HEK293 (cell line): ENCODE data around the gene HOXA4.
A peak's percentile ranks its signal among the peaks of the same experiment; 100 is the strongest.

ENCODE experiments used
- CTCF ChIA-PET: fragments of 350-600 bp; formaldehyde crosslinking; extraction: SDS; loops from one replicate; lab custom pipeline; 2021; ENCODE audit warnings: antibody characterized with exemption; lab: Yijun Ruan, JAX
- POLR2A ChIA-PET: fragments of 300-600 bp; formaldehyde crosslinking; extraction: SDS; loops from one replicate; lab custom pipeline; 2020; ENCODE audit warnings: antibody characterized with exemption, inconsistent platforms; lab: Yijun Ruan, JAX
- H3K27ac ChIP-seq: fragments of 200-500 bp; sonication (Bioruptor generic); 2 replicates; pipeline ENCODE4 v1.5.1; 2014; ENCODE audit warnings: low read depth, low read length, control low read depth, inconsistent platforms; ENCODE audit errors: extremely low read depth
- H3K36me3 ChIP-seq, 2 experiments: fragments of 200-500 bp in 1 of 2; sonication (Bioruptor generic) in 1 of 2; 1 replicate in 1 of 2; 2 replicates in 1 of 2; pipeline ENCODE4 v1.5.1; 2014 to 2017; ENCODE audit warnings: inconsistent platforms in 2 of 2, low read length in 2 of 2; ENCODE audit not compliant: control insufficient read depth in 2 of 2, insufficient read depth in 1 of 2
- H3K4me1 ChIP-seq: fragments of 200-500 bp; sonication (Bioruptor generic); 2 replicates; pipeline ENCODE4 v1.5.1; 2014; ENCODE audit warnings: mild to moderate bottlenecking, low read length, inconsistent platforms; ENCODE audit not compliant: control insufficient read depth, insufficient read depth
- H3K4me3 ChIP-seq: 2 replicates; pipeline ENCODE4 v1.5.1; 2011; ENCODE audit warnings: low read depth, mild to moderate bottlenecking, control low read depth, low read length, moderate library complexity
- H3K9me3 ChIP-seq: fragments of 200-500 bp; sonication (Bioruptor generic); 2 replicates; pipeline ENCODE4 v1.5.1; 2014; ENCODE audit warnings: low read depth, low read length, inconsistent platforms; ENCODE audit not compliant: control insufficient read depth, insufficient read depth
- BCL11B ChIP-seq: fragments of 450-650 bp; formaldehyde crosslinking; IDR thresholded peaks from 2 replicates; pipeline ENCODE4 v1.5.1; 2016; ENCODE audit warnings: low read depth, missing biosample characterization, missing genetic modification characterization
- FEZF1 ChIP-seq: fragments of 450-650 bp; formaldehyde crosslinking; IDR thresholded peaks from 2 replicates; pipeline ENCODE4 v1.5.1; 2016; ENCODE audit warnings: missing biosample characterization, missing genetic modification characterization
- HOXC10 ChIP-seq: sonication (generic); formaldehyde crosslinking; IDR thresholded peaks from 2 replicates; pipeline ENCODE4 v1.8.1; 2023; ENCODE audit warnings: mild to moderate bottlenecking, missing genetic modification reagents
- PRDM1 ChIP-seq: fragments of 450-650 bp; formaldehyde crosslinking; IDR thresholded peaks from 2 replicates; pipeline ENCODE4; 2016; ENCODE audit warnings: missing biosample characterization, missing genetic modification characterization
- SCRT2 ChIP-seq: fragments of 450-650 bp; formaldehyde crosslinking; IDR thresholded peaks from 2 replicates; pipeline ENCODE4 v1.5.1; 2016; ENCODE audit warnings: missing biosample characterization, missing genetic modification characterization
- SP2 ChIP-seq: fragments of 450-650 bp; formaldehyde crosslinking; IDR thresholded peaks from 2 replicates; pipeline ENCODE4 v1.5.1; 2016; ENCODE audit warnings: missing biosample characterization, missing genetic modification characterization
- ZBTB10 ChIP-seq: fragments of 450-650 bp; formaldehyde crosslinking; IDR thresholded peaks from 2 replicates; pipeline ENCODE4 v1.5.1; 2016; ENCODE audit warnings: missing biosample characterization, missing genetic modification characterization
- ZBTB20 ChIP-seq: fragments of 450-650 bp; formaldehyde crosslinking; IDR thresholded peaks from 2 replicates; pipeline ENCODE4 v1.5.1; 2016; ENCODE audit warnings: missing biosample characterization, missing genetic modification characterization
- ZBTB49 ChIP-seq: fragments of 450-650 bp; formaldehyde crosslinking; IDR thresholded peaks from 2 replicates; pipeline ENCODE4 v1.5.1; 2016; ENCODE audit warnings: missing biosample characterization, missing genetic modification characterization, low read depth
- ZEB2 ChIP-seq: fragments of 450-650 bp; formaldehyde crosslinking; IDR thresholded peaks from 2 replicates; pipeline ENCODE4 v1.5.1; 2016; ENCODE audit warnings: missing biosample characterization, missing genetic modification characterization
- ZFP37 ChIP-seq: fragments of 450-650 bp; formaldehyde crosslinking; IDR thresholded peaks from 2 replicates; pipeline ENCODE4 v1.5.1; 2016; ENCODE audit warnings: missing biosample characterization, missing genetic modification characterization
- ZIC2 ChIP-seq: fragments of 450-650 bp; formaldehyde crosslinking; IDR thresholded peaks from 2 replicates; pipeline ENCODE4 v1.5.1; 2016; ENCODE audit warnings: missing biosample characterization, missing genetic modification characterization
- ZNF157 ChIP-seq: fragments of 450-650 bp; formaldehyde crosslinking; IDR thresholded peaks from 2 replicates; pipeline ENCODE4 v1.5.1; 2016; ENCODE audit warnings: missing biosample characterization, missing genetic modification characterization
- ZNF19 ChIP-seq: fragments of 450-650 bp; formaldehyde crosslinking; IDR thresholded peaks from 2 replicates; pipeline ENCODE4; 2016; ENCODE audit warnings: missing biosample characterization, missing genetic modification characterization, low read depth
- ZNF202 ChIP-seq: fragments of 450-650 bp; formaldehyde crosslinking; IDR thresholded peaks from 2 replicates; pipeline ENCODE4 v1.5.1; 2016; ENCODE audit warnings: missing biosample characterization, missing genetic modification characterization, borderline replicate concordance
- ZNF221 ChIP-seq: fragments of 450-650 bp; formaldehyde crosslinking; IDR thresholded peaks from 2 replicates; pipeline ENCODE4 v1.5.1; 2017; ENCODE audit warnings: missing biosample characterization, missing genetic modification characterization, borderline replicate concordance
- ZNF335 ChIP-seq: fragments of 450-650 bp; formaldehyde crosslinking; conservative IDR thresholded peaks from 2 replicates; pipeline ENCODE4 v1.5.1; 2016; ENCODE audit warnings: missing biosample characterization, missing genetic modification characterization
- ZNF394 ChIP-seq: fragments of 450-650 bp; formaldehyde crosslinking; IDR thresholded peaks from 2 replicates; pipeline ENCODE4 v1.5.1; 2016; ENCODE audit warnings: missing biosample characterization, missing genetic modification characterization, mild to moderate bottlenecking, moderate library complexity, borderline replicate concordance
- ZNF404 ChIP-seq: fragments of 450-650 bp; formaldehyde crosslinking; IDR thresholded peaks from 2 replicates; pipeline ENCODE4 v1.5.1; 2017; ENCODE audit warnings: missing biosample characterization, missing genetic modification characterization
- ZNF596 ChIP-seq: fragments of 450-650 bp; IDR thresholded peaks from 2 replicates; pipeline ENCODE4 v1.5.0; 2018; ENCODE audit warnings: missing biosample characterization, mild to moderate bottlenecking, missing genetic modification characterization, moderate library complexity
- ZNF660 ChIP-seq: fragments of 450-650 bp; IDR thresholded peaks from 2 replicates; pipeline ENCODE4 v1.5.1; 2018; ENCODE audit warnings: missing biosample characterization, mild to moderate bottlenecking, missing genetic modification characterization
- TF ChIP-seq, protein P1 (sequence below): fragments of 450-650 bp; formaldehyde crosslinking; IDR thresholded peaks from 2 replicates; pipeline ENCODE4 v1.5.1; 2016; ENCODE audit warnings: missing biosample characterization, missing genetic modification characterization
- TF ChIP-seq, protein P2 (sequence below): fragments of 450-650 bp; formaldehyde crosslinking; IDR thresholded peaks from 2 replicates; pipeline ENCODE4 v1.5.1; 2016; ENCODE audit warnings: missing biosample characterization, missing genetic modification characterization
- TF ChIP-seq, protein P3 (sequence below): fragments of 450-650 bp; formaldehyde crosslinking; optimal IDR thresholded peaks from 2 replicates; pipeline ENCODE3; 2016; ENCODE audit warnings: missing biosample characterization, mild to moderate bottlenecking, missing genetic modification characterization

The HOXA4 gene

GRCh38 chr7:27139334-27140125 lies 9.0 kb upstream of the HOXA4 start:
- Histone ChIP-seq H3K4me1 (peaks cover 38% of the 10 kb centered on the region), H3K4me3 (no peak overlapping the region), H3K36me3 (peaks cover 0 to 40% of the 10 kb centered on the region in 2 experiments; a peak in 1 of 3 replicates), H3K27ac (peak overlapping the region; percentile 98), H3K9me3 (no peaks in the 10 kb centered on the region)
- CTCF ChIA-PET: interaction anchor here (1.2 to 2.5 kb wide), 3 partner anchors 9 to 289 kb away, joined by 3 to 12 read pairs (median 4); no protein-coding TSS in a partner anchor
- POLR2A ChIA-PET: interaction anchor here (0.6 to 1.3 kb wide), 2 partner anchors 19 to 21 kb away, joined by 3 read pairs; no protein-coding TSS in a partner anchor
- no peak for TF ChIP-seq ZNF157 (tag by site-specific recombination)
- peak; percentile 100 for TF ChIP-seq FEZF1 (tag by site-specific recombination)
- TF ChIP-seq ZNF202 (tag by site-specific recombination): no peak
- peak; percentile 98 for TF ChIP-seq ZNF596 (tag by site-specific recombination)
- TF ChIP-seq PRDM1: peak; percentile 87
- no peak for TF ChIP-seq ZNF19
- TF ChIP-seq ZFP37 (tag by site-specific recombination): 0 out of 2 replicates have a peak, but pooled peaks have one; percentile 13
- TF ChIP-seq SP2 (tag by site-specific recombination): peak; percentile 10; the same call in 1 of the 2 replicates
- no peak for TF ChIP-seq ZNF660 (tag by site-specific recombination)
- no peak for TF ChIP-seq ZNF404 (tag by site-specific recombination)
- TF ChIP-seq ZBTB10 (tag by site-specific recombination): peak; percentile 51; the same call in 1 of the 2 replicates
- TF ChIP-seq SCRT2 (tag by site-specific recombination): no peak
- TF ChIP-seq, protein P1, sequence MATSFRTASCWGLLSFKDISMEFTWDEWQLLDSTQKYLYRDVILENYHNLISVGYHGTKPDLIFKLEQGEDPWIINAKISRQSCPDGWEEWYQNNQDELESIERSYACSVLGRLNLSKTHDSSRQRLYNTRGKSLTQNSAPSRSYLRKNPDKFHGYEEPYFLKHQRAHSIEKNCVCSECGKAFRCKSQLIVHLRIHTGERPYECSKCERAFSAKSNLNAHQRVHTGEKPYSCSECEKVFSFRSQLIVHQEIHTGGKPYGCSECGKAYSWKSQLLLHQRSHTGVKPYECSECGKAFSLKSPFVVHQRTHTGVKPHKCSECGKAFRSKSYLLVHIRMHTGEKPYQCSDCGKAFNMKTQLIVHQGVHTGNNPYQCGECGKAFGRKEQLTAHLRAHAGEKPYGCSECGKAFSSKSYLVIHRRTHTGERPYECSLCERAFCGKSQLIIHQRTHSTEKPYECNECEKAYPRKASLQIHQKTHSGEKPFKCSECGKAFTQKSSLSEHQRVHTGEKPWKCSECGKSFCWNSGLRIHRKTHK (tag by site-specific recombination): no peak
- no peak for TF ChIP-seq HOXC10 (CRISPR knock-in tag)
- TF ChIP-seq, protein P2, sequence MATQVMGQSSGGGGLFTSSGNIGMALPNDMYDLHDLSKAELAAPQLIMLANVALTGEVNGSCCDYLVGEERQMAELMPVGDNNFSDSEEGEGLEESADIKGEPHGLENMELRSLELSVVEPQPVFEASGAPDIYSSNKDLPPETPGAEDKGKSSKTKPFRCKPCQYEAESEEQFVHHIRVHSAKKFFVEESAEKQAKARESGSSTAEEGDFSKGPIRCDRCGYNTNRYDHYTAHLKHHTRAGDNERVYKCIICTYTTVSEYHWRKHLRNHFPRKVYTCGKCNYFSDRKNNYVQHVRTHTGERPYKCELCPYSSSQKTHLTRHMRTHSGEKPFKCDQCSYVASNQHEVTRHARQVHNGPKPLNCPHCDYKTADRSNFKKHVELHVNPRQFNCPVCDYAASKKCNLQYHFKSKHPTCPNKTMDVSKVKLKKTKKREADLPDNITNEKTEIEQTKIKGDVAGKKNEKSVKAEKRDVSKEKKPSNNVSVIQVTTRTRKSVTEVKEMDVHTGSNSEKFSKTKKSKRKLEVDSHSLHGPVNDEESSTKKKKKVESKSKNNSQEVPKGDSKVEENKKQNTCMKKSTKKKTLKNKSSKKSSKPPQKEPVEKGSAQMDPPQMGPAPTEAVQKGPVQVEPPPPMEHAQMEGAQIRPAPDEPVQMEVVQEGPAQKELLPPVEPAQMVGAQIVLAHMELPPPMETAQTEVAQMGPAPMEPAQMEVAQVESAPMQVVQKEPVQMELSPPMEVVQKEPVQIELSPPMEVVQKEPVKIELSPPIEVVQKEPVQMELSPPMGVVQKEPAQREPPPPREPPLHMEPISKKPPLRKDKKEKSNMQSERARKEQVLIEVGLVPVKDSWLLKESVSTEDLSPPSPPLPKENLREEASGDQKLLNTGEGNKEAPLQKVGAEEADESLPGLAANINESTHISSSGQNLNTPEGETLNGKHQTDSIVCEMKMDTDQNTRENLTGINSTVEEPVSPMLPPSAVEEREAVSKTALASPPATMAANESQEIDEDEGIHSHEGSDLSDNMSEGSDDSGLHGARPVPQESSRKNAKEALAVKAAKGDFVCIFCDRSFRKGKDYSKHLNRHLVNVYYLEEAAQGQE: no peak
- TF ChIP-seq ZNF335 (tag by site-specific recombination): peak; percentile 15; the same call in 1 of the 2 replicates
- TF ChIP-seq ZBTB20 (tag by site-specific recombination): 0 out of 2 replicates have a peak, but pooled peaks have one; percentile 25
- TF ChIP-seq ZEB2 (tag by site-specific recombination): no peak
- TF ChIP-seq ZNF394 (tag by site-specific recombination): 0 out of 2 replicates have a peak, but pooled peaks have one; percentile 36
- TF ChIP-seq, protein P3, sequence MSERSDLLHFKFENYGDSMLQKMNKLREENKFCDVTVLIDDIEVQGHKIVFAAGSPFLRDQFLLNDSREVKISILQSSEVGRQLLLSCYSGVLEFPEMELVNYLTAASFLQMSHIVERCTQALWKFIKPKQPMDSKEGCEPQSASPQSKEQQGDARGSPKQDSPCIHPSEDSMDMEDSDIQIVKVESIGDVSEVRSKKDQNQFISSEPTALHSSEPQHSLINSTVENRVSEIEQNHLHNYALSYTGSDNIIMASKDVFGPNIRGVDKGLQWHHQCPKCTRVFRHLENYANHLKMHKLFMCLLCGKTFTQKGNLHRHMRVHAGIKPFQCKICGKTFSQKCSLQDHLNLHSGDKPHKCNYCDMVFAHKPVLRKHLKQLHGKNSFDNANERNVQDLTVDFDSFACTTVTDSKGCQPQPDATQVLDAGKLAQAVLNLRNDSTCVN: peak; percentile 48
- no peak for TF ChIP-seq ZIC2 (tag by site-specific recombination)
- no peak for TF ChIP-seq ZBTB49 (tag by site-specific recombination)
- no peak for TF ChIP-seq BCL11B (tag by site-specific recombination)
- no peak for TF ChIP-seq ZNF221 (tag by site-specific recombination)
